ENCODE data around the gene VILL. TPM values are rescaled to one million over a fixed set of nuclear protein-coding genes. Genes with fewer than 3 reads are reported as not detected.

The VILL gene
- 1 to 10 TPM; 3.4 to 5.9 TPM for total RNA-seq
- long read RNA-seq, donor 1, partial matches to known transcripts = 5 of 6 reads
- long read RNA-seq, donor 1, other reads (novel, unspliced or antisense) = 1 of 6 reads
- long read RNA-seq, donor 2, partial matches to known transcripts = 8 of 12 reads
- long read RNA-seq, donor 2, other reads (novel, unspliced or antisense) = 4 of 12 reads

- intact Hi-C loops (cut with DNase I) = no loop called here
- DNase-seq (ENCODE audit: low spot score) = no peak
Measured at GRCh38 chr3:37990527-37990926, at the start of gene VILL. Gene VILL, plus strand, starts transcription at chr3:37990786. Its CDS starts 2,887 bp downstream, at chr3:37993673.

- no peak for DNase-seq (ENCODE audit: low spot score)
- intact Hi-C loops (cut with DNase I) = no loop called here
Measured at GRCh38 chr3:37941608-37942508, 48.7 kb upstream of the VILL start.

- no peak for DNase-seq (ENCODE audit: low spot score)
- intact Hi-C loops (cut with DNase I) = no loop called here
Measured at GRCh38 chr3:37942646-37943045, 47.9 kb upstream of the VILL start.

GRCh38 chr3:37943126-37943525, 47.5 kb upstream of the VILL start:
- intact Hi-C loops (cut with DNase I) = no loop called here
- no peak for DNase-seq (ENCODE audit: low spot score)

- no peak for DNase-seq (ENCODE audit: low spot score)
- intact Hi-C loops (cut with DNase I) = no loop called here
Measured at GRCh38 chr3:37943631-37944314, 46.8 kb upstream of the VILL start.

- DNase-seq (ENCODE audit: low spot score) = no peak
- intact Hi-C loops (cut with DNase I) = no loop called here
Measured at GRCh38 chr3:37944391-37944842, 46.2 kb upstream of the VILL start.

- no peak for DNase-seq (ENCODE audit: low spot score)
- intact Hi-C loops (cut with DNase I) = no loop called here
Measured at GRCh38 chr3:37945156-37945806, 45.3 kb upstream of the VILL start.

- no peak for DNase-seq (ENCODE audit: low spot score)
- intact Hi-C loops (cut with DNase I) = no loop called here
Measured at GRCh38 chr3:37945807-37946530, 44.6 kb upstream of the VILL start.

- no peak for DNase-seq (ENCODE audit: low spot score)
- intact Hi-C loops (cut with DNase I) = no loop called here
Measured at GRCh38 chr3:37946531-37946889, 44.1 kb upstream of the VILL start.

- intact Hi-C loops (cut with DNase I) = no loop called here
- no peak for DNase-seq (ENCODE audit: low spot score)
Measured at GRCh38 chr3:37949866-37950265, 40.7 kb upstream of the VILL start.

- DNase-seq (ENCODE audit: low spot score) = no peak
- intact Hi-C loops (cut with DNase I) = no loop called here
Measured at GRCh38 chr3:37952564-37952963, 38.0 kb upstream of the VILL start.

GRCh38 chr3:37953226-37953625, 37.4 kb upstream of the VILL start:
- DNase-seq (ENCODE audit: low spot score) = no peak
- intact Hi-C loops (cut with DNase I) = no loop called here

GRCh38 chr3:37953707-37954394, 36.7 kb upstream of the VILL start:
- DNase-seq (ENCODE audit: low spot score) = no peak
- intact Hi-C loops (cut with DNase I) = no loop called here

GRCh38 chr3:37954881-37955280, 35.7 kb upstream of the VILL start:
- no peak for DNase-seq (ENCODE audit: low spot score)
- intact Hi-C loops (cut with DNase I) = no loop called here

- DNase-seq (ENCODE audit: low spot score) = no peak
Measured at GRCh38 chr3:37955918-37956707, 34.5 kb upstream of the VILL start.

GRCh38 chr3:37956723-37957538, 33.7 kb upstream of the VILL start:
- DNase-seq (ENCODE audit: low spot score) = no peak
- intact Hi-C loops (cut with DNase I) = no loop called here

More at GRCh38 chr3:37955918-37956707, 34.5 kb upstream of the VILL start:
- intact Hi-C loops (cut with DNase I) = no loop called here

GRCh38 chr3:37957539-37957936, 33.0 kb upstream of the VILL start:
- intact Hi-C loops (cut with DNase I) = no loop called here
- DNase-seq (ENCODE audit: low spot score) = no peak

All from posterior vena cava (tissue), 2 donors.